Stimulated activated CD4-positive, alpha-beta T cell treated with anti-CD3 and anti-CD28 coated beads, TNF-alpha, amount 100 ng/mL, for 1 hour (primary cell): ENCODE results near the gene HSFX4.
"Not testable (repeated sequence)": the region's sequence is repeated elsewhere in the genome, so short reads cannot be mapped to it uniquely, and the experiment has no call there.

Experiments
- DNase-seq, 3 donors: peaks; one replicate each; pipeline ENCODE4 v3.0.0-alpha.2; 2020; ENCODE audit warnings: low read depth in 3 of 3, low spot score in 1 of 3

The HSFX4 gene

GRCh38 chrX:149937871-149938426 lies 8.6 kb downstream of the HSFX4 start:
- peak in 1 of 3 donors; percentile 2 for DNase-seq

- peak; percentile 70 to 83 (median 78) for DNase-seq
Measured at GRCh38 chrX:149938427-149938880, 9.1 kb downstream of the HSFX4 start, which contains the start of gene EOLA2. Gene EOLA2 (minus strand): TSS chrX:149938491. CDS start chrX:149933874, 4,617 bp downstream.

DNA sequence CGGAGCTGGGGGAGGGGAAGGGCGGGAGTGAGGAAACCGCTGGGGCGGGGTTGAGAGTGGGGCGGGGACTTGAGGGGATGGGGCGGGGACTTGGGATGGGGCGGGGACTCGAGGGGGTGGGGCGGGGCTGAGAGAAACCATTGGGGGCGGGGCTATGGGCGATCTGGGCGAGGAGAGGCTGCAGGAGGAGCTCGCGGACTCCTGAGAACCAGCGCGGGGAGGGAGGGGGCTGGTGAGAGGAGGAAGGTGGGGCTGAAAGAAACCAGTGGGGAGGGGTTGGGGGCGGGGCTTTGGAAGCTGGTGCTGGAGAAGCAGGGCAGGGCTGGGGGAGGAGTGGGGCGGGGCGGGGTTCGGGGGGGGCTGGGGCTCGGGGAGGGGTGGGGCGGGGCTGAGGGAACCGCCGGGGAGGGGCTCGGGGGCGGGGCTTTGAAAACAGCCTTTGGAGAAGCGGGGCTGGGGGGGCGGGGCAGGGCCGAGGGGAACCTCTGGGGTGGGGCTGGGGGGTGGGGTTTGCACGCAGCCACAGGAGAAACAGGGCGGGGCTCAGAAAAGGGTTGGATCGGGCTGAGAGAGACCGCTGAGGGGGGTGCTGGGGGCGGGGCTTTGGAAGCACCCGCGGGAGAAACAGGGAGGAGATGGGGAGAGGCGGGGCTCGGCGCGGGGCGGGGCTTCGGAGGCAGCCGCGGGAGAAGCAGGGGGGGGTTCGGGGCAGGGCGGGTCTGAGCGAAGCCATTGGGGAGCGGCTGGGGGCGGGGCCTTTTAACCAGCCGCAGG lies 9.7 kb downstream of the HSFX4 start:
- peak; percentile 78 to 82 (median 79) for DNase-seq

- no peak for DNase-seq
Measured at GRCh38 chrX:149939655-149939904, 10.2 kb downstream of the HSFX4 start.

DNA sequence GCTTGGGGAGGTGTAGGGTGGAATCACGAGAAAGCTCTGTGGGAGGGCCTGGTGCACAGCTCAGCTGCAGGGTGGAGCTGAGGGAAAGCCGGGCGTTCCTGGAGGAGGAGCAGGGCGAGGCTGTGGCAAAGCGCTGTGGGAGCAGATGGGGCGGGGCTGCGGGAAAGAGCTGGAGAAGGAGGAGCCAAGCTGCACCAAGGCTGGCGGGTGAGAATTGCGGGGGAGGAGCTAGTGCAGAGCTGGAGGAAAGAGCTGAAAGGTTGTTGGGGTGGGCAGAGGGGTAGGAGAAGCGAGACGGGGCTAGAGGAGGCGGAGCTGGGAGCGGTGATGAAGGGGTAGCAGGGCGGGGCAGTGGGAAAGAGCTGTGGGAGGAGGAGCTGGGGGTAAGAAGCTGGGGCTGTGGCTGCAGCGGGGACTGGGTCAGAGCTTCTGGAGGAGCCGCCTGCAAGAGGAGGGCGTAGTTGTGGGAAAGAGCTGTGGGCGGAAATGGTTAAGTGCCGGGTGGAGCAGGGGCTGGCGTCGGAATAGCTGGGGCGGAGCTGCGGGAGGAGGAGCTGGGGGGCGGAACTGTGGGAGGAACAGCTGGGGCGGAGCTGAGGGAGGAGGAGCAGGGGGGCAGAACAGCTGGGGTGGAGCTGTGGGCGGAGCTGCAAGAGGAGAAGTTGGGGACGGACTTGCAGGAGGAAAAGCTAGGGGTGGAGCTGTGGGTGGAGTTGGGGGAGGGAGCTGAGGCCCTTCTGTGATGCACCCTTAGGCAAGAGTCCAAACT lies 10.7 kb downstream of the HSFX4 start:
- peak; percentile 75 to 82 (median 78) for DNase-seq

GRCh38 chrX:149940674-149941024 lies 11.3 kb downstream of the HSFX4 start:
- DNase-seq: not testable (repeated sequence)

DNA sequence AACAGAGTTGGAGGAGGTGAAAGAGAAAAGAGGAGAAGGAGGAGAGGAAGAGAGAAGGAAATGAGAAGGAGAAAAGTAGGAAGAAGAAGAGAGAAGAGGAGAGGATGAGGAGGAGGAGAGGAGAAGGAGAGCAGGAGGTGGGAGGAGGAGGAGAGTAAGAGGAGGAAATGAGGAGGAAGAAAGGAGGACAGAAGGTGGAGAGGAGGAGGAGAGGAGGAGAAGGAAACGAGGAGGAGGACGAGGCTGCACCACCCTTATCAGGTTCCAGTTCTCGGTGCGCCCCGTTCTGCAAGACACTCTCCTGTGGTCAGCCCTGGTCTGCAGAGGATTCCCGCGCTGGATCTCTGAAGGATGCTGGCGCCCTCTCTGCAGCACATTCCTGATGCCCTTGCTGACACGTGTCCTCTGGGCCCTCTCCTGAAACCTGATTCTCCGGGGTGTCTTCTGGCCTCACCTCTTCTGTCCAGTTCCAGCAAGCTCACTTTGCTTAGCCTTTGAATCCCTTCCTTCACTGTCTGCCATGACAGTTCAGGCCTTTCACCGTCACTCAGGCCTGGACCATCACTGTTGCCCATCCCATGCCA lies 15.8 kb downstream of the HSFX4 start:
- DNase-seq: not testable (repeated sequence)

DNA sequence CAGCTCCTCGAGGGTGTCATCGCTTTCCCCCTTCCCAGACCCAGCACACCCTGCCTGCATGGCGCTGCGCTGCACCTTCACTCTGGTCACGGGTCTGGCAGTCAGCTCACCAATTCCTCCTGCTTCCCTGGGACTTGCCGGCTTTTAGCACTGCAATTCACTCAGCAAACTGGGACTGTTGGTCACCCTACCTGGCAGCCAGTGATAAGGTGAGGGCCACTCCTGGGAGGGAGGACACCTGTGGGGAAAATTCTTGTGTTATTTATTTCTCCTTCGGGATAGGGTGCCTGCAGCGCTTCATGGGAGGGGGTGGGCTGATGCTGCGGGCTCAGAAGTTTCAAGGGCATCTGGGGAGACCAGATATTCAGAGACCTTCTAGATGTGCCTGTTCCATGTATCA lies 16.4 kb downstream of the HSFX4 start:
- not testable (repeated sequence) for DNase-seq

- DNase-seq: not testable (repeated sequence)
Measured at GRCh38 chrX:149946932-149947331, 17.6 kb downstream of the HSFX4 start.

GRCh38 chrX:149948016-149948415 lies 18.6 kb downstream of the HSFX4 start:
- DNase-seq: no peak

DNA sequence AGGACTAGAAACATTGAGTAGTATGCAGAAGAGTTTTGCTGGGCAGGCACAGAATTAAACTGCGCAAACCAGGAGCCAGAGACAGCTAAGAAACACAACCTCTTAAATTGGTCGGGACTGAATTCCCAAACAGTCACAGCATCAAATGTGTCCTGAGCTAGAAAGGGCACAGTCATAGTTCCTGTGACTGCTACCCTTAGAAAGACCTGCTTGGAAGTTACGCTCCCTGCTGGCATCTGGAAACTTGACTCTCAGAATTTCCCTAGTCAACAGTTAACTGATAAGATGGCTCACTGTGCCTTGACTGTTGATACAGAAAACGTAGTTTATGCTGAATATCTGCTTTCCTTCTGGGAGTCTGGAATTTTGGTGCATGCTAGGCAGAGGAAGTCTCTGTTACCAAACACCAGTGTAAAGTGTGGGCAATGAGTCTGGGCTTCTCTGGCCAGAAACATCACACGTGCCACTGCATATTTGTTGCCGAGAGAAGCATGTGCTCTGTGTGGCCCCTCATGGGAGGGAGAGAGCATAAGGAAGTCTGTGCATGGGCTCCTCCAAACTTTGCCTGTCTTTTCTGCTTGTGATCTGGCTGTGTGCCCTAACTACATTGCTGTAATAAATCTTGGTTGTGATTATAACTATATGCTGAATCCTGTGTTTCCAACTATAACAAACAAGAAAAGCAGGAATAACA lies 20.5 kb downstream of the HSFX4 start:
- no peak for DNase-seq

GRCh38 chrX:149950681-149951080 lies 21.3 kb downstream of the HSFX4 start:
- DNase-seq: no peak

GRCh38 chrX:149961572-149961971 lies 32.2 kb downstream of the HSFX4 start:
- no peak for DNase-seq

DNA sequence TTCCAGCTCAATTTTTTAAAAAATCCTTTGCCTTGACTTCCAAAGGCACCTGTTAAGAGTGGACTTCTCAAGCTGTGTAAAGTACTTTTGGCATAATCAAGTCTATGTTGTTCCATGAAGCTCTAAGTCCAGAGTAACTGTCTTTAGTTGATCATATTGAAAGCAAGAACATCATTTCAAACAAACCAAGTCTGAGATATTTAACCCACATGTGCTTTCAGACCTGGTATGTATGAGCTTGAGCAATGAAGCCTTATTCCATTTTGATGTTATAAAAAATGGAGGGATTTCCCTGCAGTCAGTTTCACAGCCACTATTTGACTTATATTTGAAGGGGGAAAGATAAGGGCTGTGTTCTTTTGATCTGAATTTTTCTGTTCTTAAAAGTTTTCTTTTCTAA lies 32.6 kb downstream of the HSFX4 start:
- DNase-seq: no peak

DNA sequence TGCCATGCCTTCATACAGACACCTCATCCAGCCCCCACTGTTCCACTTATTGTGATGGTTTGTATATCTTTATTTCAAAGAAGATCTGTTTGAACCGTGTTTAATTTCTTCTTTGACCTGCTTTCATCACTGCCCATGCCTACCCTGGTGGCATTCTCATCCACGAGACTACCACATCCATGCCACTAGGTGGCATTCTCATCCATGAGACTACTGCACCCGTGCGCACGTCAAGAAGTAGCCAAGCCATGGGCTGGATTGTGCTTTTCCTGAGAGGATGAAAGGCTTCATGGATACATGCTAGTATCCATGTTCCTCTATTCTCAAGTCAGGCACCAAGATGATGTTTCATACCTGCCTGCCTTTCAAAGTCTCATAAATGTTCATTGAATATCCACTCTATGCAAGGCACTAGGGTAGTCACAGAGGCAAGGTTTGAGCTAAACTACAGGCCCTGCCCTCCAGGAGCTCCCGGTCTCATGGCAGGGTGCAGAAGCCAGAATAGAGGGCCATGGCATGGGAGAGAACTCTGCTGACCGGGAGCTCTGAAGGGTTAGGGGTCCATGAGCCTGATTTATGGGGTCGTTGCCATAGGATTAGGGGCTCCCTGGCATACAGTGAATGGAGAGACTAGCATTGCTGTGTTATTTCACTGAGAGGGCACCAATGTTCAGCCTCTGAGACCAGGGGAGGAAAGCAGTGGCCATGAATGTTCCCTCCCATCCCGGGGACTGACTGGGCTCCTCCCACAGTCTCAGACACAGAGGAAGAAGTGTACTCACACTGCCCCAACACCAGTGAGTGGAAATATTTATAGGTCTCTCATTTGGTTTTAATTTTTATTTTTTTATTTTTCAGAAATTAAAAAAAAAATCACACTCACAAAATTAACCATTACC lies 33.7 kb downstream of the HSFX4 start:
- no peak for DNase-seq

DNA sequence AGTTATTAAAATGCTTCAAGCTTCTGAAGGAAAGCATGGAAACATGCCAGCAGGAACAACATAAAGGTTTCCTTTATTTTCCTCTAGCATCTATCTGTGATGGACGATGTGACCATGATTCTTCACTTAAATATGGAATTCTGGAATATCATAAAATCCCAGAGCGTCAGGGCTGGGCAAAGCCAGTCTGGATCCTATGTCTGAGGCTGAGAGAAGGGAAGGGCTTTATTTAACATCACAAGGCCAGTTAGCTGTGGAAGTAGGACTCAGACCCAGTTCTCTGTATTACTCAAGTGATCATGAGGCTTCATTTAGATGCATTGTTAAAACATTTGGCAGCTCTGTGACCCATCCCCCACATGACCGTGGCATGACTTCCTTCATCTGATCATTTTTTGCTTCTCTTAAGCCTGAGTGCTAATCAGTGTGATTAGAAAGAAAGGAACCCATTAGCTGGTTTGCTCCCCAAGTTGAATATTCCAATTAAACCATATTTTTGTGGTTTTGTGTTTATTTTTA lies 49.8 kb downstream of the HSFX4 start:
- no peak for DNase-seq
